DND-41 (cell line): ENCODE data around the gene GAB4.
"Not testable (repeated sequence)": the region's sequence is repeated elsewhere in the genome, so short reads cannot be mapped to it uniquely, and the experiment has no call there.

Source experiments
- CTCF ChIP-seq: IDR thresholded peaks from 2 replicates; pipeline ENCODE4 v1.5.1; 2012; ENCODE audit warnings: borderline replicate concordance, low read length, moderate library complexity, mild to moderate bottlenecking; ENCODE audit not compliant: poor library complexity, severe bottlenecking; ENCODE audit errors: extremely low read depth
- EZH2 ChIP-seq: IDR thresholded peaks from 3 replicates; pipeline ENCODE4 v1.6.1; 2012; ENCODE audit warnings: borderline replicate concordance, low read depth, mild to moderate bottlenecking, moderate library complexity, low read length, inconsistent platforms; ENCODE audit not compliant: severe bottlenecking

GRCh38 chr22:16937209-16937608 lies 70.8 kb downstream of the GAB4 start:
- TF ChIP-seq CTCF, EZH2: not testable (repeated sequence)
